Nephron progenitor cell (in vitro differentiated cells): ENCODE results near the gene NINJ2.

Experiments
- DNase-seq: peaks from one replicate; pipeline ENCODE4 v3.0.0; 2021
- H3K27ac Mint-ChIP-seq: 2 replicates; pipeline ENCODE4 v1.8.0; 2021; ENCODE audit warnings: mild to moderate bottlenecking, moderate library complexity, mixed read lengths
- H3K27me3 Mint-ChIP-seq: 2 replicates; pipeline ENCODE4 v1.8.0; 2021; ENCODE audit warnings: mild to moderate bottlenecking, low read depth, mixed read lengths; ENCODE audit not compliant: poor library complexity
- H3K36me3 Mint-ChIP-seq: 2 replicates; pipeline ENCODE4 v1.8.0; 2021; ENCODE audit warnings: low read depth, mixed read lengths
- H3K4me1 Mint-ChIP-seq: 2 replicates; pipeline ENCODE4 v1.8.0; 2021; ENCODE audit warnings: mixed read lengths
- H3K4me3 Mint-ChIP-seq: 2 replicates; pipeline ENCODE4 v1.8.0; 2021; ENCODE audit warnings: mild to moderate bottlenecking, moderate library complexity, mixed read lengths
- H3K9me3 Mint-ChIP-seq: 2 replicates; pipeline ENCODE4 v1.8.0; 2021; ENCODE audit warnings: mild to moderate bottlenecking, moderate library complexity, mixed read lengths
- TF ChIP-seq, protein P1 (sequence below): fragments of 200-600 bp; sonication (generic); IDR thresholded peaks from 2 replicates; pipeline ENCODE4 v1.5.0; 2021; ENCODE audit warnings: antibody characterized with exemption

NINJ2 gene

DNA sequence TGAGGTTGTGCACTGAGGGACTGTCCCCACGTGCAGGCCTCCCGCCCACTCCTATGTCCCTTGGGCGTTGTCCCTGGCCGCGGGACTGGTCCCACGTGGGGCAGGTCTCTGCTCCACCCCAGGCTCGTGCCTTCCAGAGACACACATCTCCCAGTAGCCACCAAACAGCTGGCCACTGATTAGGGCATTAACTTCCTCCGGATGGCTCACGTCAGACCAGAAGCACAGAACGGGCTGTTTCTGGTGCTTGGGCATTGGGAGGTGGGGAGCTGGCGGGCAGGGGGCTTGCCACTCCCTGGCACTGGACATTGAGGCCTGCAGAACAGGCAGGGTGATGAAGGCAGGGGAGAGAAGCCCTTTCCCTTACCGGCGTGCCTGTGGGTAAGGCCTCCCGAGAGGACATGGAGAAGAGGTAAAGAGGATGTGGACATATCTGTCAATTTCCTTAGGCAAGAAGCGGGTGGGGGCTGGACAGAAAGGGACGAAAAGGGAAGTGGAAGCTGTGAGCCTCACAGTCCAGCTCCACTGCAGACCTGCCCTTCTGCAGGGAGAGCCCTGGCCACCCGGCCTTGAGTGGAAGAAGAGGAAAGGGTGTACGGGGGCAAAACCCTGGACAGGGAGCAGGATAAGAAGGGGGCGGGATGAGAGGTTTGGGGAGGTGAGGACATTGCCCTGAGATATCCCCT lies 101.2 kb downstream of the NINJ2 start:
- peaks cover 18% of the 10 kb centered on the region for H3K4me1 Mint-ChIP-seq
- TF ChIP-seq, protein P1, sequence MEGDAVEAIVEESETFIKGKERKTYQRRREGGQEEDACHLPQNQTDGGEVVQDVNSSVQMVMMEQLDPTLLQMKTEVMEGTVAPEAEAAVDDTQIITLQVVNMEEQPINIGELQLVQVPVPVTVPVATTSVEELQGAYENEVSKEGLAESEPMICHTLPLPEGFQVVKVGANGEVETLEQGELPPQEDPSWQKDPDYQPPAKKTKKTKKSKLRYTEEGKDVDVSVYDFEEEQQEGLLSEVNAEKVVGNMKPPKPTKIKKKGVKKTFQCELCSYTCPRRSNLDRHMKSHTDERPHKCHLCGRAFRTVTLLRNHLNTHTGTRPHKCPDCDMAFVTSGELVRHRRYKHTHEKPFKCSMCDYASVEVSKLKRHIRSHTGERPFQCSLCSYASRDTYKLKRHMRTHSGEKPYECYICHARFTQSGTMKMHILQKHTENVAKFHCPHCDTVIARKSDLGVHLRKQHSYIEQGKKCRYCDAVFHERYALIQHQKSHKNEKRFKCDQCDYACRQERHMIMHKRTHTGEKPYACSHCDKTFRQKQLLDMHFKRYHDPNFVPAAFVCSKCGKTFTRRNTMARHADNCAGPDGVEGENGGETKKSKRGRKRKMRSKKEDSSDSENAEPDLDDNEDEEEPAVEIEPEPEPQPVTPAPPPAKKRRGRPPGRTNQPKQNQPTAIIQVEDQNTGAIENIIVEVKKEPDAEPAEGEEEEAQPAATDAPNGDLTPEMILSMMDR, result no peak
- H3K27me3 Mint-ChIP-seq, result peaks cover 8% of the 10 kb centered on the region
- no peak overlapping the region for H3K4me3 Mint-ChIP-seq
- no peak for DNase-seq
- no peaks in the 10 kb centered on the region for H3K36me3 Mint-ChIP-seq
- H3K27ac Mint-ChIP-seq, result no peak overlapping the region
- no peaks in the 10 kb centered on the region for H3K9me3 Mint-ChIP-seq

DNA sequence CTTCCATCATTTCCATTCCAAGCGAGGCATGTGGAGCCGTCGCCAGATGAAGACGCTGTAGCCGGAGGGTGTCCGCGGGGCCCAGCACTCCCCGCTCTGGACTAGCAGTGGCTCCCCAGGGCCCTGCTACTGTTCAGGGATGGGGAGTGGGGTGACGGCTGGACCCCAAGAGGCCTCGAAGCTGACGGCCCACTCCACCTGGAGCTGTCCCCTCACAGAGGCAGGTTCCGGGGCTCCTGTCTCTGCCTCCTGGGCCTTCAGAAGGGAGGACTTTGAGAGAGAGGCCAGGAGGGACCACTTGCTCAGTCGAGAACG lies 101.9 kb downstream of the NINJ2 start:
- no peak overlapping the region for H3K4me3 Mint-ChIP-seq
- no peaks in the 10 kb centered on the region for H3K36me3 Mint-ChIP-seq
- H3K27me3 Mint-ChIP-seq, result peaks cover 11% of the 10 kb centered on the region
- H3K27ac Mint-ChIP-seq, result no peak overlapping the region
- TF ChIP-seq, protein P1, result no peak
- H3K4me1 Mint-ChIP-seq, result peaks cover 18% of the 10 kb centered on the region
- DNase-seq, result no peak
- no peaks in the 10 kb centered on the region for H3K9me3 Mint-ChIP-seq

GRCh38 chr12:560691-561390 lies 102.4 kb downstream of the NINJ2 start:
- H3K36me3 Mint-ChIP-seq, result no peaks in the 10 kb centered on the region
- TF ChIP-seq, protein P1, result no peak
- H3K4me3 Mint-ChIP-seq, result no peak overlapping the region
- no peak overlapping the region for H3K27ac Mint-ChIP-seq
- peaks cover 15% of the 10 kb centered on the region for H3K27me3 Mint-ChIP-seq
- peaks cover 18% of the 10 kb centered on the region for H3K4me1 Mint-ChIP-seq
- H3K9me3 Mint-ChIP-seq, result no peaks in the 10 kb centered on the region
- DNase-seq, result no peak

DNA sequence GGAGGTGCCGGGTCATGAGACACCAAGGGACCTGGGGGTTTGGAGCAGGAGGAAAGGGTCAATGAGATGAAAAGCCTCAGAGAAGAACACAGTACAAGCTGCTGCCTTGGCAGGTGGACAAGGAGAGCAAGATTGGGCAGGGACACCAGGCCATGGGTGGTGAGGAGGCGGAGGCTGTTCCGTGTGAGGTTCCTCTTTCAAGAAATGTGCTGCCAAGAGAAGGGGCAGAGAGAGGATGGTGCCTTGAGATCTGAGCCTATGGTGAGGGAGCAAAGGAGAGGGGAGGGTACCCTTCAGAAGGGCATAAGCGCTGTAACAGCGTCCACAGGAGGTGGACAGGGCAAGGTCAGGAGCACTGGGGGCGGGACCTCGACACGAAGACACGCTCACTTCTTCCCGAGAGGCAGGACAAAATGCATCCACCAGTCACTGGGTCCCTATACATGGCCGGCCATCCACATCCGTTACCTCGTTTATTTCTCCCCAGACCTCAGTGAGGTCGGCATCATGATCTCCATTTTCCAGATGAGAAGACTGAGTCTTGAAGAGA lies 103.3 kb downstream of the NINJ2 start:
- H3K27me3 Mint-ChIP-seq, result peaks cover 15% of the 10 kb centered on the region
- TF ChIP-seq, protein P1, result no peak
- DNase-seq, result no peak
- H3K9me3 Mint-ChIP-seq, result no peaks in the 10 kb centered on the region
- H3K4me1 Mint-ChIP-seq, result peaks cover 18% of the 10 kb centered on the region
- H3K4me3 Mint-ChIP-seq, result no peak overlapping the region
- no peak overlapping the region for H3K27ac Mint-ChIP-seq
- peaks cover 4% of the 10 kb centered on the region for H3K36me3 Mint-ChIP-seq

GRCh38 chr12:559208-559905 lies 103.9 kb downstream of the NINJ2 start:
- peaks cover 5% of the 10 kb centered on the region for H3K36me3 Mint-ChIP-seq
- H3K4me1 Mint-ChIP-seq, result peaks cover 18% of the 10 kb centered on the region
- H3K27ac Mint-ChIP-seq, result peak overlapping the region; percentile 62
- H3K27me3 Mint-ChIP-seq, result peaks cover 15% of the 10 kb centered on the region
- H3K4me3 Mint-ChIP-seq, result no peak overlapping the region
- TF ChIP-seq, protein P1, result no peak
- no peak for DNase-seq
- H3K9me3 Mint-ChIP-seq, result no peaks in the 10 kb centered on the region
